HEK293 (cell line): Measurements from ENCODE around the gene IREB2.
A peak's percentile ranks its signal among the peaks of the same experiment; 100 is the strongest.

ENCODE experiments used
- KLF8 ChIP-seq: fragments of 450-650 bp; formaldehyde crosslinking; IDR thresholded peaks from 2 replicates; pipeline ENCODE4 v1.5.1; 2016; ENCODE audit warnings: missing biosample characterization, missing genetic modification characterization
- RBAK ChIP-seq: fragments of 450-650 bp; formaldehyde crosslinking; IDR thresholded peaks from 2 replicates; pipeline ENCODE4 v1.5.1; 2016; ENCODE audit warnings: missing biosample characterization, missing genetic modification characterization
- REST ChIP-seq: fragments of 450-650 bp; formaldehyde crosslinking; IDR thresholded peaks from 2 replicates; pipeline ENCODE4 v1.5.1; 2016; ENCODE audit warnings: missing biosample characterization, missing genetic modification characterization
- SALL2 ChIP-seq: fragments of 450-650 bp; formaldehyde crosslinking; IDR thresholded peaks from 2 replicates; pipeline ENCODE4 v1.5.0; 2017; ENCODE audit warnings: missing biosample characterization, mild to moderate bottlenecking, missing genetic modification characterization, borderline replicate concordance
- SCRT1 ChIP-seq: fragments of 450-650 bp; formaldehyde crosslinking; IDR thresholded peaks from 2 replicates; pipeline ENCODE4 v1.5.1; 2016; ENCODE audit warnings: missing biosample characterization, missing genetic modification characterization, borderline replicate concordance
- WT1 ChIP-seq: fragments of 450-650 bp; formaldehyde crosslinking; IDR thresholded peaks from 2 replicates; pipeline ENCODE4 v1.5.1; 2016; ENCODE audit warnings: missing biosample characterization, missing genetic modification characterization
- ZFP69B ChIP-seq: fragments of 450-650 bp; formaldehyde crosslinking; IDR thresholded peaks from 2 replicates; pipeline ENCODE4 v1.5.1; 2016; ENCODE audit warnings: missing biosample characterization, missing genetic modification characterization
- ZNF138 ChIP-seq: fragments of 450-650 bp; formaldehyde crosslinking; IDR thresholded peaks from 2 replicates; pipeline ENCODE4 v1.5.1; 2016; ENCODE audit warnings: missing biosample characterization, missing genetic modification characterization, borderline replicate concordance
- ZNF16 ChIP-seq: fragments of 450-650 bp; formaldehyde crosslinking; IDR thresholded peaks from 2 replicates; pipeline ENCODE4 v1.5.1; 2016; ENCODE audit warnings: low read depth, missing biosample characterization, missing genetic modification characterization
- ZNF214 ChIP-seq: fragments of 450-650 bp; formaldehyde crosslinking; IDR thresholded peaks from 2 replicates; pipeline ENCODE4 v1.5.1; 2017; ENCODE audit warnings: missing biosample characterization, mild to moderate bottlenecking, missing genetic modification characterization, borderline replicate concordance
- ZNF24 ChIP-seq: fragments of 450-650 bp; formaldehyde crosslinking; IDR thresholded peaks from 2 replicates; pipeline ENCODE4 v1.5.1; 2016; ENCODE audit warnings: missing biosample characterization, missing genetic modification characterization
- ZNF266 ChIP-seq: fragments of 450-650 bp; formaldehyde crosslinking; IDR thresholded peaks from 2 replicates; pipeline ENCODE4 v1.5.1; 2016; ENCODE audit warnings: missing biosample characterization, missing genetic modification characterization, low read depth
- ZNF335 ChIP-seq: fragments of 450-650 bp; formaldehyde crosslinking; conservative IDR thresholded peaks from 2 replicates; pipeline ENCODE4 v1.5.1; 2016; ENCODE audit warnings: missing biosample characterization, missing genetic modification characterization
- ZNF394 ChIP-seq: fragments of 450-650 bp; formaldehyde crosslinking; IDR thresholded peaks from 2 replicates; pipeline ENCODE4 v1.5.1; 2016; ENCODE audit warnings: missing biosample characterization, missing genetic modification characterization, mild to moderate bottlenecking, moderate library complexity, borderline replicate concordance
- ZNF398 ChIP-seq: fragments of 450-650 bp; formaldehyde crosslinking; IDR thresholded peaks from 2 replicates; pipeline ENCODE4 v1.5.1; 2017; ENCODE audit warnings: missing biosample characterization, missing genetic modification characterization
- ZNF423 ChIP-seq: fragments of 450-650 bp; formaldehyde crosslinking; IDR thresholded peaks from 2 replicates; pipeline ENCODE4 v1.5.1; 2016; ENCODE audit warnings: missing biosample characterization, missing genetic modification characterization
- ZNF473 ChIP-seq: fragments of 450-650 bp; formaldehyde crosslinking; IDR thresholded peaks from 2 replicates; pipeline ENCODE4 v1.5.1; 2017; ENCODE audit warnings: missing biosample characterization, missing genetic modification characterization
- ZNF48 ChIP-seq: fragments of 450-650 bp; formaldehyde crosslinking; IDR thresholded peaks from 2 replicates; pipeline ENCODE4 v1.5.1; 2016; ENCODE audit warnings: missing biosample characterization, missing genetic modification characterization
- ZNF548 ChIP-seq: fragments of 450-650 bp; formaldehyde crosslinking; IDR thresholded peaks from 2 replicates; pipeline ENCODE4 v1.5.1; 2016; ENCODE audit warnings: missing biosample characterization, missing genetic modification characterization
- ZNF555 ChIP-seq: fragments of 450-650 bp; formaldehyde crosslinking; conservative IDR thresholded peaks from 2 replicates; pipeline ENCODE4 v1.5.1; 2017; ENCODE audit warnings: missing biosample characterization, mild to moderate bottlenecking, missing genetic modification characterization, inconsistent platforms
- ZNF560 ChIP-seq: fragments of 450-650 bp; formaldehyde crosslinking; IDR thresholded peaks from 2 replicates; pipeline ENCODE4 v1.5.1; 2017; ENCODE audit warnings: missing biosample characterization, missing genetic modification characterization, borderline replicate concordance
- ZNF600 ChIP-seq: fragments of 450-650 bp; formaldehyde crosslinking; IDR thresholded peaks from 2 replicates; pipeline ENCODE4 v1.5.1; 2016; ENCODE audit warnings: missing biosample characterization, missing genetic modification characterization
- ZNF621 ChIP-seq: fragments of 450-650 bp; formaldehyde crosslinking; IDR thresholded peaks from 2 replicates; pipeline ENCODE4 v1.5.1; 2017; ENCODE audit warnings: missing biosample characterization, missing genetic modification characterization
- ZNF624 ChIP-seq: fragments of 450-650 bp; formaldehyde crosslinking; IDR thresholded peaks from 2 replicates; pipeline ENCODE4 v1.5.1; 2017; ENCODE audit warnings: missing biosample characterization, missing genetic modification characterization
- ZNF664 ChIP-seq: fragments of 450-650 bp; formaldehyde crosslinking; IDR thresholded peaks from 2 replicates; pipeline ENCODE4 v1.5.1; 2016; ENCODE audit warnings: missing biosample characterization, missing genetic modification characterization
- ZSCAN23 ChIP-seq: fragments of 450-650 bp; formaldehyde crosslinking; IDR thresholded peaks from 2 replicates; pipeline ENCODE4 v1.5.1; 2016; ENCODE audit warnings: missing biosample characterization, missing genetic modification characterization
- TF ChIP-seq, protein P1 (sequence below): fragments of 450-650 bp; formaldehyde crosslinking; IDR thresholded peaks from 2 replicates; pipeline ENCODE4 v1.5.1; 2016; ENCODE audit warnings: missing biosample characterization, missing genetic modification characterization
- TF ChIP-seq, protein P2 (sequence below): fragments of 450-650 bp; formaldehyde crosslinking; IDR thresholded peaks from 2 replicates; pipeline ENCODE4 v1.5.1; 2016; ENCODE audit warnings: missing biosample characterization, missing genetic modification characterization
- TF ChIP-seq, protein P3 (sequence below): fragments of 450-650 bp; IDR thresholded peaks from 2 replicates; pipeline ENCODE4 v1.5.1; 2018; ENCODE audit warnings: missing biosample characterization, missing genetic modification characterization
- TF ChIP-seq, protein P4 (sequence below): fragments of 450-650 bp; formaldehyde crosslinking; IDR thresholded peaks from 2 replicates; pipeline ENCODE4 v1.5.1; 2017; ENCODE audit warnings: missing biosample characterization, missing genetic modification characterization

Gene IREB2

DNA sequence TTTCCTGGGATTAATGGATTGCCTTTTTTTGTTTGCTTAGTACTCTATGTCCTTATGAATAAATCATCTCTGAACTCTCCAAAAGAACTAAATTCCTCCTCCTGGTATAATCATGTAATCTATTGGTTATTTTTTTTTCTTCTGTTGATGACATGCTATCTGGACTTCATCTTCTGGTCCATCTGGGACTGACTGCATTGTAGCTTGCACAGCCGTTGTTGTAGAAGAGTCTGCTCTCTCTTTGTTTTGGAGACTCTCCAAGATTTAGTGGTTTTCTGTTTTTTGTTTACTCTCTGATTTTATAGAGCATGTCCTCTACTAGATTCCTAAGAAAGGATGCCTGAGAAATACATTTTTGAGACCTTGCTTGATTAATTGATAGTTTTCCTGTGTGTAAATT lies 19.1 kb downstream of the IREB2 start (continued):
- TF ChIP-seq WT1 (peak; percentile 60; the same call in 1 of the 2 replicates), ZNF560 (tag by site-specific recombination) (no peak), ZNF621 (tag by site-specific recombination) (no peak), ZNF548 (tag by site-specific recombination) (no peak), ZNF48 (tag by site-specific recombination) (no peak), ZNF423 (no peak), ZNF624 (tag by site-specific recombination) (no peak), ZSCAN23 (tag by site-specific recombination) (no peak), ZNF214 (no peak), ZNF16 (tag by site-specific recombination) (no peak), SCRT1 (tag by site-specific recombination) (no peak), ZNF600 (no peak), ZNF664 (tag by site-specific recombination) (no peak), ZFP69B (tag by site-specific recombination) (no peak), ZNF138 (no peak), ZNF394 (no peak), ZNF473 (tag by site-specific recombination) (no peak), REST (no peak), RBAK (tag by site-specific recombination) (no peak), ZNF266 (tag by site-specific recombination) (no peak), ZNF24 (no peak), SALL2 (tag by site-specific recombination) (no peak), ZNF398 (tag by site-specific recombination) (no peak), KLF8 (peak; percentile 21; the same call in 1 of the 2 replicates), ZNF335 (peak; percentile 31; the same call in 1 of the 2 replicates), ZNF555 (tag by site-specific recombination) (no peak)
- TF ChIP-seq, protein P1, sequence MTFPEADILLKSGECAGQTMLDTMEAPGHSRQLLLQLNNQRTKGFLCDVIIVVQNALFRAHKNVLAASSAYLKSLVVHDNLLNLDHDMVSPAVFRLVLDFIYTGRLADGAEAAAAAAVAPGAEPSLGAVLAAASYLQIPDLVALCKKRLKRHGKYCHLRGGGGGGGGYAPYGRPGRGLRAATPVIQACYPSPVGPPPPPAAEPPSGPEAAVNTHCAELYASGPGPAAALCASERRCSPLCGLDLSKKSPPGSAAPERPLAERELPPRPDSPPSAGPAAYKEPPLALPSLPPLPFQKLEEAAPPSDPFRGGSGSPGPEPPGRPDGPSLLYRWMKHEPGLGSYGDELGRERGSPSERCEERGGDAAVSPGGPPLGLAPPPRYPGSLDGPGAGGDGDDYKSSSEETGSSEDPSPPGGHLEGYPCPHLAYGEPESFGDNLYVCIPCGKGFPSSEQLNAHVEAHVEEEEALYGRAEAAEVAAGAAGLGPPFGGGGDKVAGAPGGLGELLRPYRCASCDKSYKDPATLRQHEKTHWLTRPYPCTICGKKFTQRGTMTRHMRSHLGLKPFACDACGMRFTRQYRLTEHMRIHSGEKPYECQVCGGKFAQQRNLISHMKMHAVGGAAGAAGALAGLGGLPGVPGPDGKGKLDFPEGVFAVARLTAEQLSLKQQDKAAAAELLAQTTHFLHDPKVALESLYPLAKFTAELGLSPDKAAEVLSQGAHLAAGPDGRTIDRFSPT (tag by site-specific recombination): no peak
- TF ChIP-seq, protein P2, sequence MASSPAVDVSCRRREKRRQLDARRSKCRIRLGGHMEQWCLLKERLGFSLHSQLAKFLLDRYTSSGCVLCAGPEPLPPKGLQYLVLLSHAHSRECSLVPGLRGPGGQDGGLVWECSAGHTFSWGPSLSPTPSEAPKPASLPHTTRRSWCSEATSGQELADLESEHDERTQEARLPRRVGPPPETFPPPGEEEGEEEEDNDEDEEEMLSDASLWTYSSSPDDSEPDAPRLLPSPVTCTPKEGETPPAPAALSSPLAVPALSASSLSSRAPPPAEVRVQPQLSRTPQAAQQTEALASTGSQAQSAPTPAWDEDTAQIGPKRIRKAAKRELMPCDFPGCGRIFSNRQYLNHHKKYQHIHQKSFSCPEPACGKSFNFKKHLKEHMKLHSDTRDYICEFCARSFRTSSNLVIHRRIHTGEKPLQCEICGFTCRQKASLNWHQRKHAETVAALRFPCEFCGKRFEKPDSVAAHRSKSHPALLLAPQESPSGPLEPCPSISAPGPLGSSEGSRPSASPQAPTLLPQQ (tag by site-specific recombination): no peak
- TF ChIP-seq, protein P3, sequence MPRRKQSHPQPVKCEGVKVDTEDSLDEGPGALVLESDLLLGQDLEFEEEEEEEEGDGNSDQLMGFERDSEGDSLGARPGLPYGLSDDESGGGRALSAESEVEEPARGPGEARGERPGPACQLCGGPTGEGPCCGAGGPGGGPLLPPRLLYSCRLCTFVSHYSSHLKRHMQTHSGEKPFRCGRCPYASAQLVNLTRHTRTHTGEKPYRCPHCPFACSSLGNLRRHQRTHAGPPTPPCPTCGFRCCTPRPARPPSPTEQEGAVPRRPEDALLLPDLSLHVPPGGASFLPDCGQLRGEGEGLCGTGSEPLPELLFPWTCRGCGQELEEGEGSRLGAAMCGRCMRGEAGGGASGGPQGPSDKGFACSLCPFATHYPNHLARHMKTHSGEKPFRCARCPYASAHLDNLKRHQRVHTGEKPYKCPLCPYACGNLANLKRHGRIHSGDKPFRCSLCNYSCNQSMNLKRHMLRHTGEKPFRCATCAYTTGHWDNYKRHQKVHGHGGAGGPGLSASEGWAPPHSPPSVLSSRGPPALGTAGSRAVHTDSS (tag by site-specific recombination): no peak
- TF ChIP-seq, protein P4, sequence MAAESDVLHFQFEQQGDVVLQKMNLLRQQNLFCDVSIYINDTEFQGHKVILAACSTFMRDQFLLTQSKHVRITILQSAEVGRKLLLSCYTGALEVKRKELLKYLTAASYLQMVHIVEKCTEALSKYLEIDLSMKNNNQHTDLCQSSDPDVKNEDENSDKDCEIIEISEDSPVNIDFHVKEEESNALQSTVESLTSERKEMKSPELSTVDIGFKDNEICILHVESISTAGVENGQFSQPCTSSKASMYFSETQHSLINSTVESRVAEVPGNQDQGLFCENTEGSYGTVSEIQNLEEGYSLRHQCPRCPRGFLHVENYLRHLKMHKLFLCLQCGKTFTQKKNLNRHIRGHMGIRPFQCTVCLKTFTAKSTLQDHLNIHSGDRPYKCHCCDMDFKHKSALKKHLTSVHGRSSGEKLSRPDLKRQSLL (tag by site-specific recombination): no peak
